Retinal pigment epithelial cell (primary cell): ENCODE results near the gene TNFRSF9.

ENCODE experiments used
- DNase-seq: peaks from one replicate; pipeline ENCODE4 v3.0.0-alpha.2; 2010; ENCODE audit warnings: low read depth
- H3K4me3 ChIP-seq: 2 replicates; pipeline ENCODE4 v1.5.1; 2011; ENCODE audit warnings: mild to moderate bottlenecking, low read length, control low read depth, moderate library complexity
- CTCF ChIP-seq: conservative IDR thresholded peaks from 2 replicates; pipeline ENCODE4 v1.5.1; 2011; ENCODE audit warnings: low read depth, low read length, control low read depth, inconsistent platforms

The TNFRSF9 gene

GRCh38 chr1:7916501-7916830 is 24.2 kb downstream of the TNFRSF9 start:
- no peak for DNase-seq
- no peak overlapping the region for H3K4me3 ChIP-seq
- no peak for TF ChIP-seq CTCF

- no peak overlapping the region for H3K4me3 ChIP-seq
- no peak for TF ChIP-seq CTCF
- DNase-seq: no peak
Measured at GRCh38 chr1:7915826-7916500, 24.7 kb downstream of the TNFRSF9 start.

GRCh38 chr1:7912743-7913557 is 27.7 kb downstream of the TNFRSF9 start:
- no peak overlapping the region for H3K4me3 ChIP-seq
- no peak for DNase-seq
- TF ChIP-seq CTCF: no peak

- DNase-seq: no peak
- H3K4me3 ChIP-seq: no peak overlapping the region
- TF ChIP-seq CTCF: no peak
Measured at GRCh38 chr1:7912145-7912544, 28.5 kb downstream of the TNFRSF9 start.

GRCh38 chr1:7905262-7905661 is 35.4 kb downstream of the TNFRSF9 start:
- no peak for DNase-seq
- no peak for TF ChIP-seq CTCF
- H3K4me3 ChIP-seq: no peak overlapping the region

- no peak for DNase-seq
- TF ChIP-seq CTCF: peak; percentile 74
- no peak overlapping the region for H3K4me3 ChIP-seq
Measured at GRCh38 chr1:7902478-7903085, 38.1 kb downstream of the TNFRSF9 start.
